ENCODE data around the gene MPV17. TPM values are rescaled to one million over a fixed set of nuclear protein-coding genes. Genes with fewer than 3 reads are reported as not detected.
"Not testable (repeated sequence)": the region's sequence is repeated elsewhere in the genome, so short reads cannot be mapped to it uniquely, and the experiment has no call there.

The MPV17 gene
- total and polyA plus RNA-seq, 5 donors from 2014 or later: 56.7 to 166 (median 128) TPM

GRCh38 chr2:27278010-27278409 lies 44.9 kb downstream of the MPV17 start:
- ATAC-seq (ENCODE audit: low read depth in 2 of 2) (no peak), DNase-seq (no peak)
- Histone ChIP-seq H3K4me3 (ENCODE audit: low read depth, low read length) (no peak overlapping the region), H3K9me3 (ENCODE audit: control insufficient read depth in 2 of 2, low read length in 2 of 2) (no peaks in the 10 kb centered on the region), H3K27ac (ENCODE audit: insufficient read depth, low read length, poor library complexity, severe bottlenecking) (no peak overlapping the region), H3K36me3 (ENCODE audit: control insufficient read depth, insufficient read depth, low read length) (no peaks in the 10 kb centered on the region), H3K27me3 (ENCODE audit: control insufficient read depth, insufficient read depth, low read length) (peaks cover 3% of the 10 kb centered on the region), H3K4me1 (ENCODE audit: control insufficient read depth, insufficient read depth, low read length, poor library complexity, severe bottlenecking) (no peaks in the 10 kb centered on the region)
- Mint-ChIP-seq H3K27ac (peak overlapping the region in 1 of 3 donors; percentile 43), H3K4me1 (peaks cover 2 to 5% (median 4%) of the 10 kb centered on the region in 4 donors), H3K4me3 (no peak overlapping the region), H3K36me3 (no peaks in the 10 kb centered on the region), H3K27me3 (peaks cover 30% of the 10 kb centered on the region), H3K9me3 (no peaks in the 10 kb centered on the region)

- no peaks in the 10 kb centered on the region for H3K9me3 ChIP-seq (ENCODE audit: control insufficient read depth in 2 of 2, low read length in 2 of 2)
- Mint-ChIP-seq H3K27ac (no peak within 1 kb of the TSS), H3K36me3 (no peaks in the 10 kb centered on the region), H3K27me3 (peaks cover 38% of the 10 kb centered on the region), H3K4me1 (peaks cover 2 to 5% (median 4%) of the 10 kb centered on the region in 4 donors), H3K9me3 (no peaks in the 10 kb centered on the region), H3K4me3 (no peak within 1 kb of the TSS)
- H3K4me1 ChIP-seq (ENCODE audit: control insufficient read depth, insufficient read depth, low read length, poor library complexity, severe bottlenecking): no peaks in the 10 kb centered on the region
- peaks cover 2% of the 10 kb centered on the region for H3K27me3 ChIP-seq (ENCODE audit: control insufficient read depth, insufficient read depth, low read length)
- H3K27ac ChIP-seq (ENCODE audit: insufficient read depth, low read length, poor library complexity, severe bottlenecking): no peak within 1 kb of the TSS
- ATAC-seq (ENCODE audit: low read depth in 2 of 2) (no peak), DNase-seq (no peak)
- no peaks in the 10 kb centered on the region for H3K36me3 ChIP-seq (ENCODE audit: control insufficient read depth, insufficient read depth, low read length)
- H3K4me3 ChIP-seq (ENCODE audit: low read depth, low read length): no peak within 1 kb of the TSS
These were observed 47.4 kb downstream of the MPV17 start, which contains the start of gene DNAJC5G for GRCh38 chr2:27275211-27276150. DNAJC5G (plus strand) TSS chr2:27275433; CDS start chr2:27276729, 1,296 bp downstream.

- H3K4me1 ChIP-seq (ENCODE audit: control insufficient read depth, insufficient read depth, low read length, poor library complexity, severe bottlenecking): not testable (repeated sequence)
These were observed 50.1 kb downstream of the MPV17 start for GRCh38 chr2:27272537-27273522.

GRCh38 chr2:27271631-27272340 lies 51.1 kb downstream of the MPV17 start:
- peaks cover 35% of the 10 kb centered on the region for H3K27me3 Mint-ChIP-seq
- ATAC-seq (ENCODE audit: low read depth in 2 of 2) (no peak), DNase-seq (no peak)
- H3K4me1 ChIP-seq (ENCODE audit: control insufficient read depth, insufficient read depth, low read length, poor library complexity, severe bottlenecking): no peaks in the 10 kb centered on the region
- no peaks in the 10 kb centered on the region for H3K36me3 Mint-ChIP-seq
- peaks cover 17% of the 10 kb centered on the region for H3K27me3 ChIP-seq (ENCODE audit: control insufficient read depth, insufficient read depth, low read length)
- H3K9me3 ChIP-seq (ENCODE audit: control insufficient read depth in 2 of 2, low read length in 2 of 2): no peaks in the 10 kb centered on the region
- H3K4me1 Mint-ChIP-seq: no peaks in the 10 kb centered on the region
- H3K4me3 Mint-ChIP-seq: no peak overlapping the region
- no peak overlapping the region for H3K27ac Mint-ChIP-seq
- H3K27ac ChIP-seq (ENCODE audit: insufficient read depth, low read length, poor library complexity, severe bottlenecking): no peak overlapping the region
- H3K36me3 ChIP-seq (ENCODE audit: control insufficient read depth, insufficient read depth, low read length): no peaks in the 10 kb centered on the region
- no peaks in the 10 kb centered on the region for H3K9me3 Mint-ChIP-seq
- H3K4me3 ChIP-seq (ENCODE audit: low read depth, low read length): no peak overlapping the region

More at GRCh38 chr2:27272537-27273522, 50.1 kb downstream of the MPV17 start:
- peak overlapping the region in 1 of 3 donors; percentile 89 for H3K27ac Mint-ChIP-seq
- not testable (repeated sequence) for H3K4me3 Mint-ChIP-seq; H3K9me3 Mint-ChIP-seq; H3K27ac ChIP-seq (ENCODE audit: insufficient read depth, low read length, poor library complexity, severe bottlenecking); ATAC-seq (ENCODE audit: low read depth in 2 of 2); H3K36me3 Mint-ChIP-seq; DNase-seq; H3K4me3 ChIP-seq (ENCODE audit: low read depth, low read length); H3K4me1 Mint-ChIP-seq; H3K9me3 ChIP-seq (ENCODE audit: control insufficient read depth in 2 of 2, low read length in 2 of 2); H3K36me3 ChIP-seq (ENCODE audit: control insufficient read depth, insufficient read depth, low read length)
- H3K27me3 ChIP-seq (ENCODE audit: control insufficient read depth, insufficient read depth, low read length): peaks cover 11% of the 10 kb centered on the region
- H3K27me3 Mint-ChIP-seq: peaks cover 41% of the 10 kb centered on the region

GRCh38 chr2:27270670-27271069 lies 52.2 kb downstream of the MPV17 start:
- ATAC-seq (ENCODE audit: low read depth in 2 of 2) (no peak), DNase-seq (no peak)
- Histone ChIP-seq H3K36me3 (ENCODE audit: control insufficient read depth, insufficient read depth, low read length) (no peaks in the 10 kb centered on the region), H3K4me3 (ENCODE audit: low read depth, low read length) (no peak overlapping the region), H3K4me1 (ENCODE audit: control insufficient read depth, insufficient read depth, low read length, poor library complexity, severe bottlenecking) (no peaks in the 10 kb centered on the region), H3K27ac (ENCODE audit: insufficient read depth, low read length, poor library complexity, severe bottlenecking) (no peak overlapping the region), H3K9me3 (ENCODE audit: control insufficient read depth in 2 of 2, low read length in 2 of 2) (no peaks in the 10 kb centered on the region), H3K27me3 (ENCODE audit: control insufficient read depth, insufficient read depth, low read length) (peaks cover 22% of the 10 kb centered on the region)
- Mint-ChIP-seq H3K4me3 (no peak overlapping the region), H3K36me3 (no peaks in the 10 kb centered on the region), H3K9me3 (no peaks in the 10 kb centered on the region), H3K27me3 (peaks cover 29% of the 10 kb centered on the region), H3K27ac (no peak overlapping the region), H3K4me1 (no peaks in the 10 kb centered on the region)

- no peaks in the 10 kb centered on the region for H3K36me3 ChIP-seq (ENCODE audit: control insufficient read depth, insufficient read depth, low read length)
- Mint-ChIP-seq H3K4me3 (no peak overlapping the region), H3K4me1 (peaks cover 0 to 3% (median 0%) of the 10 kb centered on the region in 4 donors), H3K9me3 (no peaks in the 10 kb centered on the region), H3K36me3 (no peaks in the 10 kb centered on the region), H3K27ac (no peak overlapping the region), H3K27me3 (peaks cover 29% of the 10 kb centered on the region)
- no peak overlapping the region for H3K27ac ChIP-seq (ENCODE audit: insufficient read depth, low read length, poor library complexity, severe bottlenecking)
- no peak overlapping the region for H3K4me3 ChIP-seq (ENCODE audit: low read depth, low read length)
- H3K9me3 ChIP-seq (ENCODE audit: control insufficient read depth in 2 of 2, low read length in 2 of 2): no peaks in the 10 kb centered on the region
- peaks cover 1% of the 10 kb centered on the region for H3K4me1 ChIP-seq (ENCODE audit: control insufficient read depth, insufficient read depth, low read length, poor library complexity, severe bottlenecking)
- H3K27me3 ChIP-seq (ENCODE audit: control insufficient read depth, insufficient read depth, low read length): peaks cover 26% of the 10 kb centered on the region
- ATAC-seq (ENCODE audit: low read depth in 2 of 2): no peak
- DNase-seq: no peak
These were observed 52.8 kb downstream of the MPV17 start for GRCh38 chr2:27270131-27270530.

- not testable (repeated sequence) for H3K36me3 ChIP-seq (ENCODE audit: control insufficient read depth, insufficient read depth, low read length); H3K4me3 ChIP-seq (ENCODE audit: low read depth, low read length); H3K9me3 Mint-ChIP-seq; H3K27ac Mint-ChIP-seq; H3K9me3 ChIP-seq (ENCODE audit: control insufficient read depth in 2 of 2, low read length in 2 of 2); ATAC-seq (ENCODE audit: low read depth in 2 of 2); H3K36me3 Mint-ChIP-seq; DNase-seq; H3K4me3 Mint-ChIP-seq; H3K27ac ChIP-seq (ENCODE audit: insufficient read depth, low read length, poor library complexity, severe bottlenecking)
- Mint-ChIP-seq H3K4me1 (peaks cover 0 to 13% (median 9%) of the 10 kb centered on the region in 4 donors), H3K27me3 (peaks cover 41% of the 10 kb centered on the region)
- H3K27me3 ChIP-seq (ENCODE audit: control insufficient read depth, insufficient read depth, low read length): peaks cover 29% of the 10 kb centered on the region
- H3K4me1 ChIP-seq (ENCODE audit: control insufficient read depth, insufficient read depth, low read length, poor library complexity, severe bottlenecking): peaks cover 20% of the 10 kb centered on the region
These were observed 54.6 kb downstream of the MPV17 start for GRCh38 chr2:27268296-27268695.

Data from CD4-positive, CD25-positive, alpha-beta regulatory T cell (primary cell).